GM12878 (cell line): ENCODE results near the gene COL1A2.

Experiments
- GABPA ChIP-seq: IDR thresholded peaks from 2 replicates; pipeline ENCODE4 v1.6.1; 2014; ENCODE audit warnings: antibody characterized with exemption, low read depth, mild to moderate bottlenecking, inconsistent platforms
- NFYB ChIP-seq: IDR thresholded peaks from 2 replicates; pipeline ENCODE4 v1.6.1; 2011; ENCODE audit warnings: low read depth, mild to moderate bottlenecking, low read length, improper control_type of control experiment, moderate library complexity; ENCODE audit not compliant: insufficient read depth
- RAD21 ChIP-seq: IDR thresholded peaks from 2 replicates; pipeline ENCODE4 v1.6.1; 2011; ENCODE audit warnings: mild to moderate bottlenecking, low read depth, low read length, moderate library complexity; ENCODE audit not compliant: insufficient read depth
- SIX5 ChIP-seq: IDR thresholded peaks from 2 replicates; pipeline ENCODE4 v1.6.1; 2011; ENCODE audit warnings: mild to moderate bottlenecking, low read depth, low read length, moderate library complexity; ENCODE audit not compliant: severe bottlenecking
- TAF1 ChIP-seq: IDR thresholded peaks from 2 replicates; pipeline ENCODE4 v1.6.1; 2011; ENCODE audit warnings: mild to moderate bottlenecking, low read depth, low read length, borderline replicate concordance

DNA sequence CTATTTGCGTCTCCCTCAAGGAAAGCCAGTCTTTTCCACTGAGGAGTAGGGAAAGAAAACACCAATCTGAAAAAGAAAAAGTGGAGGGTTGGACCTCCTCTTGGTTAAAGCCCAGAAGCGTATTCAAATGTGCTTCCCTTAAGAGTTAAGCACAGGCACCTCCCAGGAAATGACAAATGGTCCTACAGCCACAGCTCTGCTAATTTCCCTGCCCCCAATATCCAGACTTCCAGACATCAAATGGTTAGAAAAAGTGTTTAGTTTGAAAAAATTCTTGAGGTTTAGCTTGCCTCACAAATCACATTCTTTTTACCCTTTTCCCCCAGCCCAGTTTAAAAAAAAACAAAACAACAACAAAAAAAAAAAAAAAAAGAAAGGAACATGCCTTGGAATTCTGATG, 19.0 kb upstream of the COL1A2 start:
- TF ChIP-seq SIX5 (no peak), GABPA (no peak), RAD21 (no peak), TAF1 (no peak), NFYB (no peak)
